Activated CD4-positive, alpha-beta memory T cell treated with anti-CD3 and anti-CD28 coated beads for 36 hours (primary cell): ENCODE measurements around the gene CCDC142. TPM values are rescaled to one million over a fixed set of nuclear protein-coding genes. Genes with fewer than 3 reads are reported as not detected.

ENCODE experiments used
- CTCF ChIA-PET: fragments of 350-600 bp; sonication (Branson Sonifier 250); formaldehyde crosslinking; loops from one replicate; lab custom pipeline; 2021; ENCODE audit warnings: antibody characterized with exemption, inconsistent platforms; lab: Charles Lee
- POLR2A ChIA-PET: fragments of 350-600 bp; sonication (Branson Sonifier 250); formaldehyde crosslinking; loops from one replicate; lab custom pipeline; 2021; ENCODE audit warnings: antibody characterized with exemption; lab: Charles Lee
- DNase-seq: peaks from one replicate; pipeline ENCODE4 v3.0.0-alpha.2; 2020
- H3K27ac Mint-ChIP-seq: one replicate; pipeline ENCODE4 v1.8.0; 2021; ENCODE audit warnings: mixed read lengths
- H3K27me3 Mint-ChIP-seq: one replicate; pipeline ENCODE4 v1.8.0; 2021; ENCODE audit warnings: mixed read lengths
- H3K36me3 Mint-ChIP-seq: one replicate; pipeline ENCODE4 v1.8.0; 2021; ENCODE audit warnings: mixed read lengths
- H3K4me1 Mint-ChIP-seq: one replicate; pipeline ENCODE4 v1.8.0; 2021; ENCODE audit warnings: low read depth, mixed read lengths
- H3K4me3 Mint-ChIP-seq: one replicate; pipeline ENCODE4 v1.8.0; 2021; ENCODE audit warnings: mild to moderate bottlenecking, mixed read lengths
- H3K9me3 Mint-ChIP-seq: one replicate; pipeline ENCODE4 v1.8.0; 2021; ENCODE audit warnings: mixed read lengths
- intact Hi-C: fragments of 100-400 bp; cut with micrococcal nuclease; formaldehyde crosslinking; loops from one replicate; pipeline ENCODE4 v1.15.1; 2023
- total RNA-seq, 2 experiments: library from RNA; stranded (reverse); gene quantifications; one replicate each; pipeline ENCODE4 v1.2.3, GENCODE V29; 2021

Gene CCDC142
- total RNA-seq, 2 experiments from 2014 or later, result 10.1 to 10.8 TPM

GRCh38 chr2:74439373-74439772 is 43.4 kb downstream of the CCDC142 start:
- Mint-ChIP-seq H3K4me1 (peaks cover 10% of the 10 kb centered on the region), H3K27ac (no peak overlapping the region), H3K4me3 (no peak overlapping the region), H3K27me3 (peaks cover 23% of the 10 kb centered on the region), H3K36me3 (no peaks in the 10 kb centered on the region), H3K9me3 (no peaks in the 10 kb centered on the region)
- ChIA-PET CTCF (interaction anchor here (2.3 kb wide), 1 partner anchor 15 kb away, joined by 12 read pairs; the partner anchor contains the start of gene INO80B), POLR2A (interaction anchor here (1.0 kb wide), 1 partner anchor 17 kb away, joined by 3 read pairs; no protein-coding TSS in a partner anchor)
- intact Hi-C loops, result no loop called here
- no peak for DNase-seq

GRCh38 chr2:74438248-74438647 is 44.5 kb downstream of the CCDC142 start:
- ChIA-PET CTCF (interaction anchor here (0.6 kb wide), 1 partner anchor 494 kb away, joined by 3 read pairs; no protein-coding TSS in a partner anchor), POLR2A (no interaction called here)
- no peaks in the 10 kb centered on the region for H3K36me3 Mint-ChIP-seq
- no peaks in the 10 kb centered on the region for H3K9me3 Mint-ChIP-seq
- no peak for DNase-seq
- peaks cover 22% of the 10 kb centered on the region for H3K27me3 Mint-ChIP-seq
- H3K27ac Mint-ChIP-seq, result no peak overlapping the region
- H3K4me1 Mint-ChIP-seq, result peaks cover 10% of the 10 kb centered on the region
- intact Hi-C loops, result no loop called here
- no peak overlapping the region for H3K4me3 Mint-ChIP-seq

GRCh38 chr2:74436848-74437695 is 45.7 kb downstream of the CCDC142 start:
- Mint-ChIP-seq H3K27me3 (peaks cover 17% of the 10 kb centered on the region), H3K9me3 (no peaks in the 10 kb centered on the region), H3K4me3 (no peak overlapping the region), H3K36me3 (no peaks in the 10 kb centered on the region), H3K27ac (no peak overlapping the region), H3K4me1 (peaks cover 8% of the 10 kb centered on the region)
- DNase-seq, result no peak
- intact Hi-C loops, result no loop called here
- ChIA-PET CTCF (no interaction called here), POLR2A (no interaction called here)

GRCh38 chr2:74436111-74436805 is 46.5 kb downstream of the CCDC142 start:
- H3K36me3 Mint-ChIP-seq, result no peaks in the 10 kb centered on the region
- no peak overlapping the region for H3K27ac Mint-ChIP-seq
- no peak for DNase-seq
- no peak overlapping the region for H3K4me3 Mint-ChIP-seq
- no peaks in the 10 kb centered on the region for H3K9me3 Mint-ChIP-seq
- CTCF ChIA-PET, result no interaction called here
- POLR2A ChIA-PET, result no interaction called here
- peaks cover 16% of the 10 kb centered on the region for H3K27me3 Mint-ChIP-seq
- intact Hi-C loops, result no loop called here
- peaks cover 8% of the 10 kb centered on the region for H3K4me1 Mint-ChIP-seq

GRCh38 chr2:74430502-74430901 is 52.3 kb downstream of the CCDC142 start:
- ChIA-PET POLR2A (interaction anchor here (1.3 kb wide), 1 partner anchor 10 kb away, joined by 3 read pairs; no protein-coding TSS in a partner anchor), CTCF (no interaction called here)
- H3K36me3 Mint-ChIP-seq, result peaks cover 8% of the 10 kb centered on the region
- intact Hi-C loops, result no loop called here
- no peaks in the 10 kb centered on the region for H3K27me3 Mint-ChIP-seq
- DNase-seq, result no peak
- H3K4me3 Mint-ChIP-seq, result no peak overlapping the region
- H3K27ac Mint-ChIP-seq, result no peak overlapping the region
- H3K9me3 Mint-ChIP-seq, result no peaks in the 10 kb centered on the region
- H3K4me1 Mint-ChIP-seq, result no peaks in the 10 kb centered on the region

GRCh38 chr2:74429487-74430451 is 53.0 kb downstream of the CCDC142 start:
- H3K9me3 Mint-ChIP-seq, result no peaks in the 10 kb centered on the region
- H3K36me3 Mint-ChIP-seq, result peaks cover 14% of the 10 kb centered on the region
- H3K27me3 Mint-ChIP-seq, result no peaks in the 10 kb centered on the region
- no peak overlapping the region for H3K27ac Mint-ChIP-seq
- CTCF ChIA-PET, result no interaction called here
- POLR2A ChIA-PET, result interaction anchor here (0.5 kb wide), 1 partner anchor 201 kb away, joined by 3 read pairs; no protein-coding TSS in a partner anchor
- no peak overlapping the region for H3K4me3 Mint-ChIP-seq
- H3K4me1 Mint-ChIP-seq, result no peaks in the 10 kb centered on the region
- DNase-seq, result no peak
- intact Hi-C loops, result no loop called here

- Mint-ChIP-seq H3K27me3 (no peaks in the 10 kb centered on the region), H3K36me3 (peaks cover 14% of the 10 kb centered on the region), H3K4me3 (no peak overlapping the region), H3K9me3 (no peaks in the 10 kb centered on the region), H3K27ac (no peak overlapping the region), H3K4me1 (no peaks in the 10 kb centered on the region)
- CTCF ChIA-PET, result no interaction called here
- intact Hi-C loops, result no loop called here
- DNase-seq, result no peak
- POLR2A ChIA-PET, result no interaction called here
These were observed 54.1 kb downstream of the CCDC142 start for GRCh38 chr2:74428675-74429074.

GRCh38 chr2:74427551-74427950 is 55.2 kb downstream of the CCDC142 start:
- ChIA-PET POLR2A (no interaction called here), CTCF (no interaction called here)
- no peak for DNase-seq
- Mint-ChIP-seq H3K27ac (peak overlapping the region; percentile 5), H3K36me3 (peaks cover 14% of the 10 kb centered on the region), H3K9me3 (no peaks in the 10 kb centered on the region), H3K4me3 (no peak overlapping the region), H3K4me1 (peaks cover 8% of the 10 kb centered on the region), H3K27me3 (no peaks in the 10 kb centered on the region)
- intact Hi-C loops, result no loop called here

- DNase-seq, result no peak
- ChIA-PET CTCF (no interaction called here), POLR2A (no interaction called here)
- Mint-ChIP-seq H3K4me3 (no peak overlapping the region), H3K4me1 (peaks cover 11% of the 10 kb centered on the region), H3K27me3 (no peaks in the 10 kb centered on the region), H3K9me3 (no peaks in the 10 kb centered on the region), H3K27ac (no peak overlapping the region), H3K36me3 (peaks cover 14% of the 10 kb centered on the region)
- intact Hi-C loops, result no loop called here
These were observed 56.5 kb downstream of the CCDC142 start for GRCh38 chr2:74426181-74426758.

GRCh38 chr2:74425523-74425922 is 57.3 kb downstream of the CCDC142 start:
- intact Hi-C loops, result no loop called here
- ChIA-PET POLR2A (no interaction called here), CTCF (no interaction called here)
- peaks cover 14% of the 10 kb centered on the region for H3K36me3 Mint-ChIP-seq
- H3K4me3 Mint-ChIP-seq, result no peak overlapping the region
- H3K9me3 Mint-ChIP-seq, result no peaks in the 10 kb centered on the region
- H3K4me1 Mint-ChIP-seq, result peaks cover 16% of the 10 kb centered on the region
- DNase-seq, result no peak
- H3K27ac Mint-ChIP-seq, result no peak overlapping the region
- H3K27me3 Mint-ChIP-seq, result no peaks in the 10 kb centered on the region

- no peak for DNase-seq
- intact Hi-C loops, result no loop called here
- no peak overlapping the region for H3K4me3 Mint-ChIP-seq
- no peaks in the 10 kb centered on the region for H3K27me3 Mint-ChIP-seq
- H3K4me1 Mint-ChIP-seq, result peaks cover 21% of the 10 kb centered on the region
- POLR2A ChIA-PET, result no interaction called here
- no peaks in the 10 kb centered on the region for H3K9me3 Mint-ChIP-seq
- H3K27ac Mint-ChIP-seq, result no peak overlapping the region
- CTCF ChIA-PET, result no interaction called here
- H3K36me3 Mint-ChIP-seq, result peaks cover 14% of the 10 kb centered on the region
These were observed 57.8 kb downstream of the CCDC142 start for GRCh38 chr2:74424995-74425406.
